ENCODE measurements around the gene CAMTA1. TPM values are rescaled to one million over a fixed set of nuclear protein-coding genes. Genes with fewer than 3 reads are reported as not detected.

CAMTA1 gene
- total and polyA plus RNA-seq, 9 of the 15 experiments (the other 6 are each of a cell fraction or from before 2014, with no cell fraction given), result 43.9 to 161 (median 65.9) TPM

DNA sequence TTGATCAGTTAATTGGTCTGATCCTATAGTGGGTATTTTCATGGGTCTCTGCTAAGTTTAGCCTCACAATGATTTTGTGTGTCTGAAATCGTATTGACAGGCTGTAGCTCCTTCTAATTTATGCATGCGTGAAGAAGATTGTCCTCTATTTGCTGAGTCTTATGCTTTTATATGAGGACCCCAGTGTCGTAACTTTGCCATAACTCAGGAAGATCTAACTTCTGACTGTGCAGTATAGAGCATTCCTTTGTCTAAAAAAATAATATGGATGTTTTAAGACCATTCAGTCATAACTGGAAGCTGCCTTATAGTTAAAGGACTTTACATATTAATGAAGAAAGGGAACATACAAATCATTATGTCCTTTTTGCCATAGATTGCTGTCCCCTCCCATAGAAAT, 73.3 kb downstream of the CAMTA1 start:
- Histone ChIP-seq H3K36me3 (ENCODE audit: control insufficient read depth, insufficient read depth, low read length) (no peaks in the 10 kb centered on the region; the same call in 2 of the 3 replicates), H2AFZ (ENCODE audit: low read depth, low read length) (no peak overlapping the region), H3K4me3 (no peak overlapping the region), H3K27ac (ENCODE audit: extremely low read depth, low read depth, low read length) (no peak overlapping the region), H4K20me1 (replicated peaks; ENCODE audit: control insufficient read depth, insufficient read depth, low read length) (peaks cover 4% of the 10 kb centered on the region; the same call in 1 of the 2 replicates), H3K9me3 (replicated peaks; ENCODE audit: control insufficient read depth, insufficient read depth, low read depth, low read length) (no peaks in the 10 kb centered on the region), H3K9ac (ENCODE audit: insufficient read depth in 1 of 2, low read depth in 2 of 2, low read length in 2 of 2) (no peak overlapping the region), H3K79me2 (ENCODE audit: control insufficient read depth, insufficient read depth, low read length) (no peaks in the 10 kb centered on the region), H3K4me1 (replicated peaks in 1 of 2; ENCODE audit: control insufficient read depth in 2 of 2, insufficient read depth in 2 of 2, low read length in 2 of 2) (no peaks in the 10 kb centered on the region), H3K27me3 (ENCODE audit: control insufficient read depth in 2 of 2, insufficient read depth in 2 of 2, low read length in 2 of 2) (no peaks in the 10 kb centered on the region), H3K9me1 (ENCODE audit: control insufficient read depth, insufficient read depth, low read length) (no peaks in the 10 kb centered on the region), H3K4me2 (ENCODE audit: insufficient read depth, low read length) (no peak overlapping the region)
- ATAC-seq, result no peak
- ChIA-PET POLR2A (no interaction called here), CTCF (ENCODE audit: low intra/inter-chr PET ratio) (no interaction called here)
- FAIRE-seq, result no peak
- in situ Hi-C loops (cut with MboI), result no loop called here
- no peak for TF ChIP-seq CHD4 (IDR thresholded peaks at IDR 0.05; ENCODE audit: insufficient read depth, insufficient replicate concordance, low read depth, low read length, poor library complexity, severe bottlenecking)
- TF ChIP-seq HIVEP1 (CRISPR knock-in tag; IDR thresholded peaks at IDR 0.05), result no peak
- no peak for TF ChIP-seq LCOR (CRISPR knock-in tag; IDR thresholded peaks at IDR 0.05)
- TF ChIP-seq SAP30 (IDR thresholded peaks at IDR 0.05; ENCODE audit: borderline replicate concordance, insufficient read depth, low read depth, low read length, poor library complexity, severe bottlenecking), result no peak
- TF ChIP-seq ZBTB17 (CRISPR knock-in tag; IDR thresholded peaks at IDR 0.05), result no peak
- 74% methylated on average over 3 of the region's 3 CpGs for WGBS (ENCODE audit: insufficient coverage, low coverage, missing lambda C conversion rate)
- no peak for DNase-seq (ENCODE audit: extremely low read depth in 1 of 4, low spot score in 3 of 4)
- no TSS peak for BruUV-seq (replicated peaks)
- intact Hi-C loops (cut with micrococcal nuclease), result no loop called here
